Measurements from ENCODE around the gene TMEM30A.

DNA sequence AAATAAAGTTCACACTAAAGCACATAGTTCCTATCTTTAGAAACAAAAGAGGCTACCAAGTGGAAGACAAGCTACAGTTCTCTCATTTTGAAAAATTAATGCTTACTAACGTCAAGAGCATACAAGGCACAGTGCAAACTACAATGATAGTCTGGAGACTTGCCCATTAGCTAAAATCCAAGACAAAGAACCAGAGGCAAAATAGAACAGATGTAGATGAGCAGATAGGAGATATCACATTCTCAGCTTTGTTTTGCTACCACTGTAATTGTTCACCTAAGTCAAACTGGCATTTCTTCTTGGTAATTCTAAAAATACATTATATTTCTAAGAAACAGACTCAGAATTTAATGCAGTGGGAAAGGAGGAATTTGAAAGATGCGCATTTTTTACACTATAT is 5.2 kb downstream of the TMEM30A start:
- no peak for TF ChIP-seq POLR2A (IDR thresholded peaks at IDR 0.05)
- TF ChIP-seq, protein P1, sequence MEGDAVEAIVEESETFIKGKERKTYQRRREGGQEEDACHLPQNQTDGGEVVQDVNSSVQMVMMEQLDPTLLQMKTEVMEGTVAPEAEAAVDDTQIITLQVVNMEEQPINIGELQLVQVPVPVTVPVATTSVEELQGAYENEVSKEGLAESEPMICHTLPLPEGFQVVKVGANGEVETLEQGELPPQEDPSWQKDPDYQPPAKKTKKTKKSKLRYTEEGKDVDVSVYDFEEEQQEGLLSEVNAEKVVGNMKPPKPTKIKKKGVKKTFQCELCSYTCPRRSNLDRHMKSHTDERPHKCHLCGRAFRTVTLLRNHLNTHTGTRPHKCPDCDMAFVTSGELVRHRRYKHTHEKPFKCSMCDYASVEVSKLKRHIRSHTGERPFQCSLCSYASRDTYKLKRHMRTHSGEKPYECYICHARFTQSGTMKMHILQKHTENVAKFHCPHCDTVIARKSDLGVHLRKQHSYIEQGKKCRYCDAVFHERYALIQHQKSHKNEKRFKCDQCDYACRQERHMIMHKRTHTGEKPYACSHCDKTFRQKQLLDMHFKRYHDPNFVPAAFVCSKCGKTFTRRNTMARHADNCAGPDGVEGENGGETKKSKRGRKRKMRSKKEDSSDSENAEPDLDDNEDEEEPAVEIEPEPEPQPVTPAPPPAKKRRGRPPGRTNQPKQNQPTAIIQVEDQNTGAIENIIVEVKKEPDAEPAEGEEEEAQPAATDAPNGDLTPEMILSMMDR (IDR thresholded peaks at IDR 0.05) = no peak

Data from tibial nerve (tissue), 3 donors.